Stimulated activated CD4-positive, alpha-beta T cell treated with anti-CD3 and anti-CD28 coated beads, Interleukin-1b, Interleukin-23, amount 100 ng/mL, for 4 hours (primary cell): ENCODE results near the gene MTMR3.
A peak's percentile ranks its signal among the peaks of the same experiment; 100 is the strongest.

Experiments
- DNase-seq, 2 donors: peaks; one replicate each; pipeline ENCODE4 v3.0.0-alpha.2; 2020; ENCODE audit warnings: low read depth in 2 of 2

Gene MTMR3

DNA sequence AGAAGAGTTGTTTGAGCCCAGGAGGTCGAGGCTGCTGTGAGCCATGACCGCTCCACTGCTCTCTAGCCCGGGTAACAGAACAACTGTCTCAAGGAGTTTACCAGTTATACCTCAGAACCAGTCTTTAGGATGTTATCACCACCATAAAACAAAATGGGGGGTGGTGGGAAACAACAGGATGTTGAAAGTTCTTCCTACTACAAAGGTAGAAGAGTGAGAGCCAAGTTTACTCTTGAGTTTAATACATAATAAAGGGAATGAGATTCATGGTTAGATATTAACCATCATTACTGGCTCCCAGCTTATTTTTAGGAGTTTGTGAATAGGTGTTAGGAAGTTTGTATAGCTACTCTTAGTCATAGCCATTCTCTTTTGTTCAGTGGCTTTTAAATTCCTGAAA lies 118.5 kb downstream of the MTMR3 start:
- no peak for DNase-seq

DNA sequence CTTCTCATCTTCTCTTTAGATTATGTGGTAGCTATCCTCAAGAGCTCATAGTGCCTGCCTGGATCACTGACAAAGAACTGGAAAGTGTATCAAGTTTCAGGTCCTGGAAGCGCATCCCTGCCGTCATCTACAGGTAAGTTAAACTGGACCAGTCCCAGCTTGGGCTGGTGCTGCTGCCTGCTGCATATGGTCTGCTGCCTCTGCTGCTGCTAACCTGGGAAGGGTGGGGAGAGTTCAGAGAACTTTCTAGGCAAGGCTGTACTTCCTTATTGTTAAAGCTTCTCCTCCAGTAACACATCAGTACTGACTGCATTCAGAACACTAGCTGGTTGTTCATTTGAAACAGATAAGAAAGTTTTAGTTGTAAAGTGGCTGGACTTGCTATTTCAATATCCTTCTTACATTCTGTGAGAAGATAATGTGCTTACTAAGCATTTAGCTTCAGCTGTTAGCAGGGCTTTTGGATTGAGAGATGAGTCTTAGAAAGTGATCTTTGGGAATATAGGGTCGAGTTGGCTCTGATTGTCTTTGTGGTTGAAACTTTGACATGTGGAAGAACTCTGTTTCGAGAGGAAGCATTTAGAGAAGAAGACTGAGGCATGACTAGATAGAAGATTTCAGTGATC lies 120.0 kb downstream of the MTMR3 start:
- DNase-seq: no peak

DNA sequence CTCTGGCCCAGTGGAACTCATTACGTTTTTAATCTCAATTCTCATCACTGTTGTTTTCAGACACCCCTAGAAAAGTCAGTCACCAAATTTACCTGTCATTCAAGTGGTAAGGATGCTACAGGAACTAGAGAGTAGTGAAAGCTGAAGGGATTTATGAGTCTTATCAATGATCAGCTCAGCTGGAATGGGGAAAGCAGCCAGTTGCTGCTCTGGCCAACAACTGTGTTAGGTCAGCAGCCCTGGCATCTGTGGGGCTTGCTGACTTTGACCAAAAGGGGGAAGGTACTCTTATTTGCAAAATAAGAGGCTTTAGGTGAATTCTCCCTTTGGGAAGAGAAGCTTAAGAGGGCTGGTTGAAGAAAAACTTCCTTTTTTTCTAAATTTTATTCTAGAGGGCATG lies 121.1 kb downstream of the MTMR3 start:
- no peak for DNase-seq

DNA sequence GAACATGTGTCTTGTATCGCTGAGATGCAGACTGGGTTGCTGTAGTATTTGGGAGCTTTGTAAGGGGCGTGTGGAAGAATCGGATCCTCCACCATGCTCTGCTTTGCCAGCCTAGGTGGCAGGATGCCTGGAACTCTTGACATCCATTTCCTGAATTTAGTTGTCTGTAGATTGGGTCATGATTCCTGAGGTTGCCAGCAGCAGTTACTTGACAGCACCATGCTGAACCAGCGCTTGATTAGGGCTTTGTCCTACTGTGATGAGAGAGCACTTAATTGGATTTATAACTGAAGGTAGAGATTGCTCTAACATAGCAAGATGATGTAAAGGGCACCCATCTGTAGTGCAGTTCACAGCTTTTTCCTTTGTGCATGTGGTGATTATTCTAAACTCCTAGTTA lies 121.7 kb downstream of the MTMR3 start:
- no peak for DNase-seq

DNA sequence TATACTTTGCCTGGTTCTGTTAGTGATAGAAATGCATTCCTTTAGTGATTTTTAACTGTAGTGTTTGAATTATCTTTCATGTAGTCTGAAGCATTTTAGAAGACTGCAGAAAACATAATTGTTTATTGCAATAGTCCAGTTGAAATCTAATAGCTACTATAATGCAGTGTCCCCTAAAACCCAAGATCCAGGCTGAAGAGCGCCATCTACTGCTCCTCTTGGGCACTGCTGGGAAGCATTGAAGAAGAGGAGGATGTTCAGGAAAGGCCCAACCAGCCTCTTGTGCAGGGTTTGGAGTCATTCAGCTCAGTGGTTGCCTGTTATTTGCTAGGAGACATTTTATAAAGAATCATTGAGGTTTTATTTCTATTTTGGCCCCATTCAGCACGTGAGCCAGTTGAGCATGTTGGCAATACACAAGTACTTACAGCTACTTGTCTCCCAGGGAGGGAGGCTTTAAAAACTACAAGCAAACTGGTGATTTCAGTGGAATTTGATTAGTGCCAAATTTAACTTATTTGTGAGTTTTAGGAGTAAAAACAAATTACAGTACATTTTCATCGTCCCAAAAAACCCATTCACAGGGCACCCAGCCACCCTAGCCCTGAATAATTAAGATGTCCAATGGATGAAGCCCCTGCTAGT lies 122.4 kb downstream of the MTMR3 start:
- peak; percentile 43 to 54 for DNase-seq

DNA sequence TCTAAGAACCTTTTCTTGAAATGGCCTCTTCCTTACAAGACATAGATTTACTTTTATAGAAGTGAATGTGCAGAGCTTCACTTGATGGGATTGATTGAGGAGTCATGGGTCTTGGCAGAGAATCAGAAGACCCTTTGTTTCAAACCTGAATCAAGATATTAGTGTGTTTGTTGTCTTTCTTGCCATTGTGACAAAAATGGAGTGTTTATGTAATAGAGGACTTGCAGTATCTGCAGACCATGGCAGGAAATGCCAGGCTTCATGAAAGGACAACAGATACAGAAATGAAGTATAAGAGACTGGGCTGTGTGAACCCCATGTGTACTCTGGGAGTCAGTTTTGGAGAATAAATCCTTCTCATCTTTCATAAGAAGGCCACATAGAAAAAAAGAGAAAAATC lies 124.4 kb downstream of the MTMR3 start:
- no peak for DNase-seq

DNA sequence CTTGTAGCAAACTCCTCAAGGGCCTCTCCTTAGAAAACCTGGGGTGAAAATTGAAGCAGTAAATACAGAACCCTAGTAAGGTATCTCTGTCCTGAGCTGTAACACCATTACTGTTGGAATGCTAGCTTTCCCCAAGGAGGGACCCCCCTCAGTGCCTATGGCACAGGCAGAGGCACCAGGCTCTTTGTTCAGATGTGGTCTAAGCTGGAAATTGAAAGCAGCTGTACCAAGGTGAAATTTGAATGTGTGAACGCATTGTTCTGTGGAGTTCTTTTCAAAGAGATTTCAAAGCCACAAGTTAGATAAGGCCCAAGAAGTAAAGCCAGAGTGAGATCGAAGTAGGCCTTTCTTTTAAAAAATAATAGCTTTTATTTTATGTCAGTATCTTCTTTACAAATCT lies 125.4 kb downstream of the MTMR3 start:
- DNase-seq: no peak

DNA sequence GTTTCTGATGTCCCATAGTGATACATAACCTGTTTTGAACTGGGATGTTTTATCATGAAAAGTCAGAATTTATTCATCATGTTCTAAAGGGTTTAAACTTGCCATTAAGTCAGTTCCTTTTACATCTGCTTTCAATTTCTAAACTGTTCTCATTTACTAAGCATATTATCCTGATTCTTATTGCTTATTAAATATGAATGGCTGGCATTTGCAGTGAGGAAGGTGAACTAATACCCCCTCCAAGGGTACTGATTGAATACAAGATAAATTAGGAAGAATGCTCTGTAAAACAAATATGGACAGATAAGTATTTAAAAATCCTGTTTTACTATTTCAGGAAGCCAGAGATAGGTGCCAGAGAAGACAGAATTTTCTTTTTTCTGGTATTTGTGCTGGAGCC lies 126.5 kb downstream of the MTMR3 start:
- no peak for DNase-seq

DNA sequence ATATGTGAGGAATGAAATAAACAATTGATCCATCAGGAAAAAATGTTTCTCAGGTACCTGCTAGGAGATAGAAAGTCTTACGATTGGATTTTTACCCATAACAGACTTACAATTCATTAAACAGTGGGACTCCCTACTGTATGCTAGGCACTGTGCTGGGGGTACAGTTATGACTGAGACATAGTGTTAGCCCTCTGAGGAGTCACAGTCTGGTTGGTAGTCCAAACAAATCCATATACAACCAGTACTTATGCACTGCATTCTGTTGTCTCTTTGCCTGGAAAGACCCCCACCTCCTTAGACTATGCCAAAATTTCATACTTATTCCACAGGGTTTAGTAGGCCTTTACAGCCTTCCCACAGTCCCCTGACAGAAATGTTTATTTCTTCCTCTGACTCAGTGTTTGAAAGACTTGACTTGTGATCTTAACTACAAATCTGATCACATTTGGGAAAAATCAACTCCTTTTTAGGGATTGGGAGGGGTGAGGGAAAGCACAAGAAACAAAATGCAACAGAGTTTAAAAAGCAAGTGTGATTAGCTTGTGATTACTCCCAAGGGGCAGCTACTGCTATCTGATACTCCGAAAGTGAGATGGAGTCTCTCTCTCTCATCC lies 127.9 kb downstream of the MTMR3 start:
- DNase-seq: no peak

DNA sequence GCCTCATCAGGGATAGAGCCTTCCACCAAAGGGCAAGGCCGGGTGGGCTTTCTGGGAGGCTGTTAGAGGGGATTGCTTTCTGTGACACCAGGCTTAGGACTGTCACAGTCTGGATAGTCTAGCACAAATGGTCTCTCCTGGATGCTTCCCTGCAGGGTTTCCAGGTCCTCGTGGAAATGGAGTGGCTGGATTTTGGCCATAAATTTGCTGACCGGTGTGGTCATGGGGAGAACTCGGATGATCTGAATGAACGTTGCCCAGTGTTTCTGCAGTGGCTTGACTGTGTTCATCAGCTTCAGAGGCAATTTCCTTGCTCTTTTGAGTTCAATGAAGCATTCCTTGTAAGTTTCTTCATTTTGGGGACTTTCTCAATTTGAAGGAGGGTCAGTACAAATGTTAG lies 130.2 kb downstream of the MTMR3 start:
- DNase-seq: no peak

DNA sequence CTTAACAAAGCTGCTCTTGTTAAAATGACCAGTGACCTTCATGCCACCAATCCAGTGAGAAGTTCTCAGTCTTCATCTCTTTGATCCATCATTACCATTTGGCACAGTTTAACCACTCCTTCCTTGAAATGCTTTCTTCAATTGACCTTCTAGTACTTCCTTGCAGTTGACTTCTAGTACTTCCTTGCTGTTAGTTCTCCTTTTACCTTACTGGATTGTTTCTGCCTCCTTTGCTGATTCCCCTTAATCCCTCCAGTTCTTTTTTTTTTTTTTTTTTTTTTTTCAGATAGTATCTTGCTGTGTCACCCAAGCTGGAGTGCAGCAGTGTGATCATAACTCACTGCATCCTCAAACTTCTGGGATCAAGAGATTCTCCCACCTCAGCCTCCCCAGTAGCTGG lies 131.3 kb downstream of the MTMR3 start:
- DNase-seq: no peak

DNA sequence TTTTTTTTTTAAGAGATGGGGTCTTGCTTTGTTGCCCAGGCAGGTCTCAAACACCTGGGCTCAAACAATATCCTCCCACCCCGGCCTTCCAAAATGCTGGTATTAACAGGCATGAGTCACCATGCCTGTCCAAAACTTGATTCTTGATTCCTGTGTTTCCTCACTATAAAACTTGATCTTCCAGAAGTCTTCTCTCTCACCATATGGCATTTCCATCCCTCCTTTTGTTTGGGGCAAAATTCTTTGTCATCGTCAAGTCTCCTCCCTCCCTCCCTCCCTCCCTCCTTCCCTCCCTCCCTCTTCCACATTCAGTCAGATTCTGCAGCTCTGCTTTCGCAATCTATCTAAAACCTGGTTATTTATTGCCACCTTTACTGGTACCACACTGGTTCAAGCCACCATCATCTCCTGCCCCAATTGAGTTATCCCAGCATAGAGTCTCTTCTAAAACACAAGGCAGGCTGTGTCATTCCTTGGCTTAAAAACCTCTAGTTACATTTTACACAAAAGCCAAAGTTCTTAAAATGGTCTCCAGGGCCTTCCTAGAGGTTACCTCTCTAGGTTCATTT lies 132.3 kb downstream of the MTMR3 start:
- no peak for DNase-seq

DNA sequence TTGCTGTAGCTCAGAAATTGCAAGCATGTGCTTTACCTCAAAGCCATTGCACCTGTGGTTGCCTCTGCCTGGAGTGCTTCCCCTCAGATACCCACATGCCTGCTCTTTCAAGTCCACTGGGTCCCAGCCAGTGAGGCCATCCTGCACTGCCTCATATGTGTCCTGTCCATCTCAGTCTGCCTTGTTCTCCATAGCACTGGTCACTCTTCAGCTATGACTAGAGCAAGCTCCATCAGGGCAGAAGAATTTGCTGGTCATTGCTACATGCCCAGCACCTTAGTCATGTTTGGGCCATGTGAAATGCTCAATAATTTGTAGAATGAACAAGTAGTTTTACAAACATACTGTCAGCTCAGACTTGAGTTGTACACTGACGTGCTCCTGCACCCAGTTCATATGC lies 132.9 kb downstream of the MTMR3 start:
- DNase-seq: no peak

DNA sequence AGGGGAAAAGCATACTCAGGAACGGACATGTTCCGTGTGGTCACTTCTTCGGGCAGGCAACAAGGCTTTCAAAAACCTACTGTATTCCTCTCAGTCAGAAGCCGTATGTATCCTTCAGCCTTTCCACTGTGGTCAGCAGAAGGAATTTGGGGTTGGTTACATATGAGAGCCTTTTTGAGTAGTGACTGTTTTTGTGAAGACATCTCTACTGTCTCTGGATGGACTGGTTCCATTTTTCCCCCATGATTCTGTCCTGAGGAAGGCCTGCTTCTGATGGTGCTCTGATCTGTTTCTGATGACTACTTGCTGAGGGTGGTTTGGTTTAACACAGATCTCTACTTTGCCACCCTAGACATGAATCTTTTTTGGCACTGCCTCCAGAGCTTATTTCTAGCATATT lies 133.6 kb downstream of the MTMR3 start:
- DNase-seq: no peak

DNA sequence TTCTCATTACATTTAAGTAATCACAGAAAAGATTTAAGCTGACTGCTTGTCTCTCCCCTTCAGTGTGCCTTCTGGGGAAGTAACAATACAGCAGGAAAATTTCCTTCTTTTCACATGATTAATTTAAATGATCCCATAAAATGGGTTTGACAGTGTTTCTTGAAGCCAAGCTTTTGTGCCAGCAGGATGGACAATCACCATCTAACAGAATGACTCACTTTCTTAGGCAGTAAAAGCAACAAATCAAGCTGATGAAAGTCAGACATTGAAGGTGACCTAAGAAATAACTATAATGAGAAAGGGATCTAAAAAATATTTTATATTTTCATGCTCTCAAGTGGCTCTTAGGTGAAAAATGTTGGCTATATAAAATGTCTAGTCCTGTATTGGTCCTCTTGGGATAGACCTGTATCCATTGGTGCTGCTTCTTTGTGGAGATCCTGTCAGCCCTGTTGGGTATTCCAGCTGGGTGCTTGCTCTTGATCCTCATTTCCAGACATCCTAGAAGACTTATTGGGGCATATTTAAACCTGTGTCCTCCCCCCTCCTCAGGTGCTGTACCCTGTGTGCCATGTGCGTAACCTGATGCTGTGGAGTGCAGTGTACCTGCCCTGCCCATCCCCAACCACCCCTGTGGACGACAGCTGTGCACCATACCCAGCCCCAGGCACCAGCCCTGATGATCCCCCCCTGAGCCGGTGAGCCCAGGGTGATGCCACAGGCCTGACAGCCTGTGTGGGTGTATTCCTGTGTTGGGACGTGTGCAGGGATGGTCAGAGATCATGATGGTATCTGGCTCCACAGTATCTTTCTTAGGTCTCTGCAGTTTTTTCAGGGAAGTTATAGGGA lies 134.6 kb downstream of the MTMR3 start:
- no peak for DNase-seq

DNA sequence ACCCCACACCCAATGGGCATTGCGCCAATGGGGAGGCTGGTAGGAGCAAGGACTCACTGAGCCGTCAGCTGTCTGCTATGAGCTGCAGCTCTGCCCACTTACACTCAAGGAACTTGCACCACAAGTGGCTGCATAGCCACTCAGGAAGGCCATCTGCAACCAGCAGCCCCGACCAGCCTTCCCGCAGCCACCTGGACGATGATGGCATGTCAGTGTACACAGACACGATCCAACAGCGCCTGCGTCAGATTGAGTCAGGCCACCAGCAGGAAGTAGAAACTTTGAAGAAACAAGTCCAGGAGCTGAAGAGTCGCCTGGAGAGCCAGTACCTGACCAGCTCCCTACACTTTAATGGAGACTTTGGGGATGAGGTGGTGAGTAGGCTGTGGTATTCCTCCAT lies 137.5 kb downstream of the MTMR3 start:
- DNase-seq: no peak

DNA sequence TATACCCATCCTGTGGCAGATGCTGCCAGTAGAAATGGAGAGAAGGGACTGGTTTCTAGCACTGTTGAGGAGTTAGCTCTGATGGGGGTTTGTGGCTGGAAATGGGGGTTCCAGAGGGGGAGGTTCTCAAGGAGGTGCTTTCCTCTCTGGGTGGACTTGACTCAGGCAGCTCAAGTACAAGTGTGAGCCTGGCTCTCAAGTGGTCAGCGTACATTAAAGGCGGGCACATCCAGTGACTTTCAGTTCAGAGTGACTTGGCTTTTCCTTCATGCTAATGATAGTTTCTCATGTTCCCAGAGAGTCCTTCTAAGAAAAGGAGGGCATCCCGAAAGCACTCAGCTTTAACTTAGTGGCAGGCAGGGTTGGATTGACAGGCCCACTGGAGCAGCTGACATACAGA lies 138.4 kb downstream of the MTMR3 start:
- no peak for DNase-seq

DNA sequence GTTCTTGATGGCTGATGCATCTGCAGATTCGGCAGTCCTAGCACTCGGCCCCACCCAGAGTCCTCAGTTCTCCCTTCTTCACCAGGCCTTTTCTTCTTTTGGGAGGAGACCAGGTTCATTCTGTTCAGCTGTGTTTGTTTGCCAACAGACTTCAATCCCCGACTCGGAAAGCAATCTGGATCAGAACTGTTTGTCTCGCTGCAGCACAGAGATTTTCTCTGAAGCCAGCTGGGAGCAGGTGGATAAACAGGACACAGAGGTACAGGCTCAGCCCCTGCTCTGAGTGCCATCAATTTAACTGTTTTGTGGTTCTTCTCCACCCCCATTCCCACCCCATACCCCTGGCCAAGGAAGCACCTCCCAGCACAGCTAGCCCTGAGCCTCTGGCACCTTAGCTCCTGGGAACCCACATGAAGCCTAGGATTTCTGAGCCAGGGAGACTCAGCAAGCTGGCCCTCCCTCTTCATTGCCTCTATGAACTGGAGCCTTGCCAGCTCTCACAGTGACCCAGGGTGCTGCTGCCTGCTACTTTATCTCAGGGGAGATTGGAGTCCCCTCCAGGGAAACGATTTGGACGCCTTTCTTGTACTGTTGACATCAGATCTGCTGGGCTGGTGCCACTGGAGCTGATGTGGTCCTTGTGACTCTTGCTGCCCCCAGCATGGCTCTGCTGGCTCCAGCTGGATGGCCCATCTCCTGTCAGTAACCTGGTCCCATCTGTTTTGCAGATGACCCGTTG lies 139.1 kb downstream of the MTMR3 start:
- DNase-seq: no peak

DNA sequence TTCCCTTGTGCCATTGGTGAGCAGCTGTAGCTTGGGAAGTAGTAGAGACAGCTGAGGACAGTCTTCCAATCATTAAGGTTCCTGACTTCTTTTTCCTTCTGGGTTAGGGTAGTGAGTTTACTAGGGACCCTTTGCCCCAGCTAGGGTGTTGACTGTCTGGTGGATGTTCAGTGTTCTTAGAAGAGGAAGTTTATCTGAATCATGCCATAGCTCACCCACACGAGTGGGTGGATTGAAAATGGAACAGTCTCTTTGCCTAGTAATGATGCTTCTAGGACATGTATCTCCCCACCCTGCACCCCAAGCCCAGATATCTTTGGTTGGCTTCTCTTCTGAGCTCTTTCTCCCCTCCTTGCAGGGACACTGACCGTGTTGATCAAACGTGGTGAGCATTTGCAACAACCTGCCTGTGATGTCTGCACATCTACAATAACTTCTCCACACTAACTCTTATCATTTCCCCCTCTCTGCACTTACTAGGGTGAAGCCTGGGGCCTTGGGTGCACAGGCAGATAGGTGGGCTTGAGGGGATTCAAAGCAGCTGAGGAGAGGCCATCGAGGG lies 140.2 kb downstream of the MTMR3 start:
- DNase-seq: no peak

DNA sequence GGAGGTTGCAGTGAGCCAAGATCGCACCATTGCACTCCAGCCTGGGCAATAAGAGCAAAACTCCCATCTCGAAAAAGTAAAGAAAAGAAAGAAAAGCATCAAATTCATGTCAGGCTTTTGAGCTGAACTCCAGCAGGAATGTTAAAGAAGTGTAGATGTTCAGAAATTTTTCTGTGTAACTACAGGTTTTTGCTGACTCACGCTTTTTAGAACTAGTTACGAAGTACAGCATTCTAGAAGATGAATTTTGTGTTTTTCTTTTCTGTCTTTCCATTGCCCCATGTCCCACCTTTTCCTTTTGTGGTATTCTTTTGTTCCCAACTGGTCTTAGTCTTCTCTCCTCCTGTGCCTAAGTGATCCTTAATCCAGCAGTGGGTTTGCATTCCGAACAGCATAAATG lies 141.3 kb downstream of the MTMR3 start:
- no peak for DNase-seq

DNA sequence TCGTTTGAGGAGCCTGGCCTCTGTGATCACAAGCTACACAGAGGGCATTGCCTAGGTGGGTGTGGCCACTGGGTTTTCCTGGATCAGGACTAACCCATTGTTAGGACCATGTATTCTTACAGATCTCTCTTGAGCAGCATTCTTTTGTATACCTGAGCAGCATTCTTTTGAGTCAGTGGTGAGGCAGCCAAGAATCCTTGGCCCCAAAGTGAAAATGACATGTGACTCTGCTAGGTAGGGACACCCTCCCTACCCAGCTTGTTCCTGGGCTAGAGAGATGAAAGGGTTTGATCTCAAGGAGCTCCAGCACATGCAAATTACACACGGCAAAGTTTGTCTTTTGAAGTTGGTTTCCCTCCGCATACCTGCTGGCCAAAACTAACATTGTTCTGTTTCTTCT lies 142.2 kb downstream of the MTMR3 start:
- no peak for DNase-seq
